Neural progenitor cell (in vitro differentiated cells): ENCODE data around the gene JMJD4.

Experiments
- EZH2 ChIP-seq: fragments of 200-600 bp; sonication (generic); IDR thresholded peaks from 2 replicates; pipeline ENCODE4 v1.6.1; 2017; ENCODE audit warnings: antibody characterized with exemption, mild to moderate bottlenecking, moderate library complexity
- TF ChIP-seq, protein P1 (sequence below): fragments of 200-600 bp; sonication (generic); IDR thresholded peaks from 2 replicates; pipeline ENCODE4 v1.5.1; 2017; ENCODE audit warnings: antibody characterized with exemption, mild to moderate bottlenecking

DNA sequence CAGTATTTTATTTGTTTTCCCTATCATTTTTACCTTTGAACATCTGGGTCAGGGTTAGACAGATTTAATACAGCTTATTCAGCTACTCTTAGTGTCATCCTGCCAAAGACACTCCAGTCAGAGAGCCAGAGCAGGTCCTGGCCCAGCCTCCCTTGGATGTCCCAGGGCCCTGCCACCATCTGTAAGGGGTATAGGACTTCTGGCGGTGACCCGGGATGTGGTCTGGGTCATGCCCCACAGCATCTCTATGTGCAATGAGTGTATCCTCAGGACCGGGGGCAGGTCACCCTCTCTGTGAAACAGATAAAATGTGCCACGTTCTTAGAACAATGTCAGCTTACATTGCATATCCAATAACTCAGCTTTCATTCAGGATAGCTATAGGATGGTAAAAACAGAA lies 42.5 kb upstream of the JMJD4 start:
- TF ChIP-seq EZH2, result no peak
- TF ChIP-seq, protein P1, sequence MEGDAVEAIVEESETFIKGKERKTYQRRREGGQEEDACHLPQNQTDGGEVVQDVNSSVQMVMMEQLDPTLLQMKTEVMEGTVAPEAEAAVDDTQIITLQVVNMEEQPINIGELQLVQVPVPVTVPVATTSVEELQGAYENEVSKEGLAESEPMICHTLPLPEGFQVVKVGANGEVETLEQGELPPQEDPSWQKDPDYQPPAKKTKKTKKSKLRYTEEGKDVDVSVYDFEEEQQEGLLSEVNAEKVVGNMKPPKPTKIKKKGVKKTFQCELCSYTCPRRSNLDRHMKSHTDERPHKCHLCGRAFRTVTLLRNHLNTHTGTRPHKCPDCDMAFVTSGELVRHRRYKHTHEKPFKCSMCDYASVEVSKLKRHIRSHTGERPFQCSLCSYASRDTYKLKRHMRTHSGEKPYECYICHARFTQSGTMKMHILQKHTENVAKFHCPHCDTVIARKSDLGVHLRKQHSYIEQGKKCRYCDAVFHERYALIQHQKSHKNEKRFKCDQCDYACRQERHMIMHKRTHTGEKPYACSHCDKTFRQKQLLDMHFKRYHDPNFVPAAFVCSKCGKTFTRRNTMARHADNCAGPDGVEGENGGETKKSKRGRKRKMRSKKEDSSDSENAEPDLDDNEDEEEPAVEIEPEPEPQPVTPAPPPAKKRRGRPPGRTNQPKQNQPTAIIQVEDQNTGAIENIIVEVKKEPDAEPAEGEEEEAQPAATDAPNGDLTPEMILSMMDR, result no peak
